Stimulated activated effector memory CD8-positive, alpha-beta T cell treated with anti-CD3 and anti-CD28 coated beads, Interleukin-12 subunit alpha, Interleukin-12 subunit beta, amount 100 ng/mL, for 72 hours (primary cell): ENCODE data around the gene KCNG2.

ENCODE experiments used
- ATAC-seq: fragments of 150-1000 bp; cut with Tn5 transposase; 2 replicates; pipeline ENCODE4 v1.10.0; 2021
- DNase-seq, 2 donors: peaks; one replicate each; pipeline ENCODE4 v3.0.0; 2021 to 2022; ENCODE audit warnings: low spot score in 2 of 2
- H3K27ac Mint-ChIP-seq: one replicate; pipeline ENCODE4 v1.8.0; 2022; ENCODE audit warnings: mild to moderate bottlenecking, mixed read lengths
- H3K36me3 Mint-ChIP-seq: one replicate; pipeline ENCODE4 v1.8.0; 2022; ENCODE audit warnings: mild to moderate bottlenecking, mixed read lengths
- H3K4me1 Mint-ChIP-seq: one replicate; pipeline ENCODE4 v1.8.0; 2022; ENCODE audit warnings: mixed read lengths
- H3K4me3 Mint-ChIP-seq: one replicate; pipeline ENCODE4 v1.8.0; 2022; ENCODE audit warnings: mild to moderate bottlenecking, mixed read lengths
- H3K9me3 Mint-ChIP-seq: one replicate; pipeline ENCODE4 v1.8.0; 2022; ENCODE audit warnings: mixed read lengths

The KCNG2 gene

DNA sequence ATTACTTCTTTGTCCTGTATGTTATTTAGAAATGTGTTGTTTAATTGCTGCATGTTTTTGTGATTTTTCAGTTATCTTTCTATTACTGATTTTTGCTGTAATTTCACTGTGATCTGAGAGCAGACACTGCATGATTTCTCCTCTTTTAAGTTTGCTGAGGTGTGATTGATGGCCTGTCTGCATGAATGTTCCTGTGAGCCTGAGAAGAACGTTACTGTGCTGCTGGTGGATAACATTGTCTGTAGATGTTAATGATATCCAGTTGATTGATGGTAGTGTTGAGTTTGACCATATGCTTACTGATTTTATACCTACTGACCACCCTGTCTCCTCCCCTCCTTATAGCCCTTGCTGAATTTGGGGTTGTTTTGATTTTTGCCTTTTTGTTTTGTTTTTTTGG is 37.4 kb upstream of the KCNG2 start:
- Mint-ChIP-seq H3K27ac (no peak overlapping the region), H3K9me3 (peaks cover 13% of the 10 kb centered on the region), H3K36me3 (peaks cover 24% of the 10 kb centered on the region), H3K4me1 (no peaks in the 10 kb centered on the region), H3K4me3 (no peak overlapping the region)
- ATAC-seq (no peak), DNase-seq (no peak)

DNA sequence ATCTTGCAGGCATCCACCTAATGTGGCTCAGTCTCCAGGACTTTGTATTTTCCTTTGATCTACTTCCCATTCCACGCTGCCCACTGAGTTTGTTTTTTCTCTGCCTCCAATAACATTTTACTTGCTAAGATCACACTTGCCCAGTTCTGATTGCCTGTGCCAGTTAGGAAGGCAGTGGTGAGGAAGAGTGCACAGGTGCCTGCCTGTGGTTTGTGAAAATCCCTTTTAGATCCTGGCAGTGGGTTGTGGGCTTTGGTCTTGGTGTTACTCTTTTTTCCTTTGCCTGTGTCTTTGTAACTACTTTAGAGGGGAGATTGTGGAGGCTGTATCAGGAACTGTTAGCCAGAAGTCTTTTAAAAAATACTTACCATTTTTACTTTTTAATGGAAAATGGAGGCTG is 36.9 kb upstream of the KCNG2 start:
- no peak overlapping the region for H3K4me3 Mint-ChIP-seq
- ATAC-seq (no peak), DNase-seq (no peak)
- H3K27ac Mint-ChIP-seq = no peak overlapping the region
- H3K9me3 Mint-ChIP-seq = peaks cover 13% of the 10 kb centered on the region
- no peaks in the 10 kb centered on the region for H3K4me1 Mint-ChIP-seq
- H3K36me3 Mint-ChIP-seq = peaks cover 19% of the 10 kb centered on the region

DNA sequence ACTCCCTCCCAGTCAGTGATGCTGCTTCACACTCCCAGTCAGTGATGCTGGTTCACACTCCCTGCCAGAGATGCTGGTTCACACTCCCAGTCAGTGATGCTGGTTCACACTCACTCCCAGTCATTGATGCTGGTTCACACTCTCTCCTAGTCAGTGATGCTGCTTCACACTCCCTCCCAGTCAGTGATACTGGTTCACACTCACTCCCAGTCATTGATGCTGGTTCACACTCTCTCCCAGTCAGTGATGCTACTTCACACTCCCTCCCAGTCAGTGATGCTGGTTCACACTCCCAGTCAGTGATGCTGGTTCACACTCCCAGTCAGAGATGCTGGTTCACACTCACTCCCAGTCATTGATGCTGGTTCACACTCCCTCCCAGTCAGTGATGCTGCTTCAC is 34.3 kb upstream of the KCNG2 start:
- H3K4me1 Mint-ChIP-seq = no peaks in the 10 kb centered on the region
- peaks cover 15% of the 10 kb centered on the region for H3K9me3 Mint-ChIP-seq
- no peak for ATAC-seq
- H3K36me3 Mint-ChIP-seq = no peaks in the 10 kb centered on the region
- no peak for DNase-seq
- H3K4me3 Mint-ChIP-seq = no peak overlapping the region
- no peak overlapping the region for H3K27ac Mint-ChIP-seq

DNA sequence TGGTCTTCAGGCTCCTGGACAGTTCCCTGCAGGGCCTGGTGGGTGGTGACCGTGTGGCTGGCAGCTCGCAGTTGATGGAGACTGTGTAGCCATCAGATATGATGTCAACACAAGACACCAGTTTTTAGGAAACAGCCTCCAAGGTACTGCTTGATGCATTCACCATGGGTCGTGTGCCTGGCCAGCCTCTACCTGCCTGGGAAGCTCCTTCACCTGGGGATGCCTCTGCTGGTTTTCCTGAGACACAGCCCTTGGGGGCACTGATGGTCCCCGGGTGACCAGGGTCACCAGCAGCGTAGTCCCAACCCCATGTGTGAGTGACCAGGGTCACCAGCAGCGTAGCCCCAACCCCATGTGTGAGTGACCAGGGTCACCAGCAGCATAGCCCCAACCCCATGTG is 33.6 kb upstream of the KCNG2 start:
- H3K27ac Mint-ChIP-seq = no peak overlapping the region
- no peaks in the 10 kb centered on the region for H3K36me3 Mint-ChIP-seq

DNA sequence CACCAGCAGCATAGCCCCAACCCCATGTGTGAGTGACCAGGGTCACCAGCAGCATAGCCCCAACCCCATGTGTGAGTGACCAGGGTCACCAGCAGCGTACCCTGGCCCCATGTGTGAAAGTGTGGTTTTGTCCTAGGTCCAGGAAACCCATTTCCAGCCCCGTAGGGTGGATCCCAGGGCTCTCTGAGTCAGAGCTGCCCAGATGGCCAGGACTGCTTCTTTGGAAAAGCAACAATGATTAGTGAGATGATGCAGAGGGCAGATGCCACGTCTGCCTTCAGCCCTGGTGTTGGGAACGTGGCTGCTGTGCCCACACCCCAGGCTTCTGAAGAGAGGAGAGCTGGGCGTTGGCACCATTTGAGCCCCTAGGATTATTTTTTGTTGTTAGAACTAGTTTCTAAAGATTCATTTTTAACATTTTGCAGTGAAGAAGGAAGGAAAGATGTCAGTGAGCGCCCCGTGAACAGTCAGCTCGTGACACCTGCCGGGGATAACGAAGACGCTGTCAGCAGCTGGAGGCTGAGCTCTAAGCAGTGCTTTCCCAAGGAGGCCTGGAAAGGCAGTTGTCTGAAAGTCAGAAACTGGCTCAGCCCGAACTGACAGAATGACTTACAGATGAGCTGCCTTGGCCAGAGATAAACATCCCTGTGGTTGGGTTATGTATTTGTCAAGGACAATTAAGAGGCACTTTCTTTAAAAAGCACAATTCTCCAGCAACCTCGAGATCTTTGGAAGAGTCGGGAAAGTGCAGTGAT is 32.1 kb upstream of the KCNG2 start:
- Mint-ChIP-seq H3K4me1 (no peaks in the 10 kb centered on the region), H3K9me3 (peaks cover 15% of the 10 kb centered on the region), H3K27ac (no peak overlapping the region), H3K4me3 (no peak overlapping the region), H3K36me3 (no peaks in the 10 kb centered on the region)
- ATAC-seq (no peak), DNase-seq (no peak)

More for the DNA sequence above, 33.6 kb upstream of the KCNG2 start:
- Mint-ChIP-seq H3K4me3 (no peak overlapping the region), H3K9me3 (peaks cover 15% of the 10 kb centered on the region), H3K4me1 (no peaks in the 10 kb centered on the region)
- ATAC-seq = no peak
- DNase-seq = no peak

DNA sequence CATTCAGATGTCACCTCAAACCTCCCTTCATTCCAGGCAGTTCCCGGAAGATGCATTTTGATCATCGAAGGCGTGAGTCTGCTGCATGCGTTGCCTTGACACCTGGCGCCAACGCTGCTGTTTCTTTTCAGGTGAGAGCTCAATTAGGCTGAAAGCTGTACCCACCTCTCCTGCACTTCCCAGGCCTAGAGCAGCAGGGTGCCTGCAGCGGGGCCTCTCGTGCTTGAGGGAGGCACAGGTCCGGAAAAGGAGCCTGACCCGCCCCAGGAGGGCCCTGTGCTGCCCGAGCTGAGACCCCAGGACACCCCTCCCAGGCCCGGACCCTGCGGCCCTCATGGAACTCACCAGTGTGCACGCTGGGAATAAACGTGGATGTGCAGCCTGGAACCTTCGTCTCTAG is 31.4 kb upstream of the KCNG2 start:
- no peak for ATAC-seq
- peaks cover 10% of the 10 kb centered on the region for H3K9me3 Mint-ChIP-seq
- no peak for DNase-seq
- H3K4me1 Mint-ChIP-seq = no peaks in the 10 kb centered on the region
- no peaks in the 10 kb centered on the region for H3K36me3 Mint-ChIP-seq
- no peak overlapping the region for H3K27ac Mint-ChIP-seq
- no peak overlapping the region for H3K4me3 Mint-ChIP-seq

DNA sequence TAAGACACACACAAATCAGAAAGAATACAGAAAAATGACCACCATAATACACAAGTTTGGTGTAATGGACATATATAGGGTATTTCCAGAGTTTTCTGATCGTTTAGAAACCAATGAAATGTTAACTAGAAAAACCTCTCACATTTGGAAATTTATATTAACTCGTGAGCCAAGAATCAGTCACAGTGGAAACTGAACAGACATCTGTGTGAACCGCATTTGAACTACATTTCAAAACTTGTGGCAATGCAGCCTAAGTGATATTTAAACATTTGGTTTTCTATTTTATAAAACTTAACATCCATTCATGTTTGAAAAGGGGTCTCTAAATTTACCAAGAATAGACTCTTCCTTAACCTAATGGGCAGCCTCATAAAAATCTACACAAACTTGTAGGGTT is 29.0 kb upstream of the KCNG2 start:
- Mint-ChIP-seq H3K4me1 (no peaks in the 10 kb centered on the region), H3K36me3 (no peaks in the 10 kb centered on the region), H3K9me3 (peaks cover 6% of the 10 kb centered on the region), H3K27ac (no peak overlapping the region), H3K4me3 (no peak overlapping the region)
- no peak for ATAC-seq
- no peak for DNase-seq

DNA sequence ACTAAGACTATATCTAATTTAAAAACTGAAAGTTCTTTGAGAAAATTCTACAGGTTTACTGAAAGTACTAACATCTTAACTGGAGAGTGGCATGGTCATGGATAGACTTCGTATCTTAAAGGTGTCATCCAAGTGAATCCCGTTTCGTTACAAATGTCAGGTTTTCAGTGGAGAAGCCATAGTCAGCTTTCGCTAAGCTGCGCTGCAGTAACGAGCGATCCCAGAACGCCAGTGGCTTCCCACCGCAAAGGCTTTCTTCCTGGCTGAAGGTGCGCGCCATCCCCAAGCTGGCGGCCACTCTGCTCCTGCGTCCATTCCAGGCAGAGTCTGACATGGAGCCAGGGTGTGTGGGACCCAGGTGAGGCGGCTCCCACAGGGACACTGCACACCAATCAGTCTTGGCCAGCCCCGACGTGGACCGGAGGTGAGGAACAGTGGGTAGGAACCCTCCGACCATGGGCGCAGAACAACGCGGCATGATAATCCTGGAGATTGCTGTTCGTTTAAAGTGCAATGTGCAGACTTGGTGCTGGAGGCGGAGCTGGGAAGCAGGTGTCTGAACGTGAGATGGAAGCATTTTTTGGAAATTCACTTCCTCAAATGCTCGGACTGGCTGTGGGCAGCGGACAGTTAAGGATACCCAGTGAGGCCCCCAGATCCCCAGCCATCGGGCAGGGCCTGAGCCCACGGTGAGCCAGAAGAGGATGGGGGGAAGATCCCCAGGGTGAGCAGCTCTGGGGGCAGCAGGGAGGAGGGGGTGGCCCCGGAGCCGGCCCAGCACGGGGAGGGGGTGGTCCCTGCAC is 27.8 kb upstream of the KCNG2 start:
- no peak overlapping the region for H3K4me3 Mint-ChIP-seq
- H3K9me3 Mint-ChIP-seq = peaks cover 6% of the 10 kb centered on the region
- DNase-seq = no peak
- no peak for ATAC-seq
- no peak overlapping the region for H3K27ac Mint-ChIP-seq
- no peaks in the 10 kb centered on the region for H3K36me3 Mint-ChIP-seq
- H3K4me1 Mint-ChIP-seq = no peaks in the 10 kb centered on the region

DNA sequence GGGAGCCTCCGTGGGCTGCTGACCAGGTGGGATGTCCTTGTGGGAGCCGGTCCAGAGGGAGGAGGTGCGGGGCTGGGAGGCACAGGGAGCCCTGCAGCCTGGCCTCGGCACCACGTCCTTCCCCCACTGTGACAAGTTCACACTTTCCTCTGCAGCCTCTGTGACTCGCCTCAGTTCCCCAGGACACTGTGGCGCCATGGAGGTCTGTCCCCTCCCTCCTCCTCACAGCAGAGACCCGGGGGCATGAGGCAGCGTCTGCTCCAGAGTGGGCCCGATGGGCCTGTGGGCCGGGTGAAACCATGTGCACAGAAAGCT is 27.3 kb upstream of the KCNG2 start:
- no peak for ATAC-seq
- Mint-ChIP-seq H3K36me3 (no peaks in the 10 kb centered on the region), H3K4me1 (no peaks in the 10 kb centered on the region), H3K27ac (no peak overlapping the region), H3K4me3 (no peak overlapping the region), H3K9me3 (peaks cover 6% of the 10 kb centered on the region)
- DNase-seq = no peak

DNA sequence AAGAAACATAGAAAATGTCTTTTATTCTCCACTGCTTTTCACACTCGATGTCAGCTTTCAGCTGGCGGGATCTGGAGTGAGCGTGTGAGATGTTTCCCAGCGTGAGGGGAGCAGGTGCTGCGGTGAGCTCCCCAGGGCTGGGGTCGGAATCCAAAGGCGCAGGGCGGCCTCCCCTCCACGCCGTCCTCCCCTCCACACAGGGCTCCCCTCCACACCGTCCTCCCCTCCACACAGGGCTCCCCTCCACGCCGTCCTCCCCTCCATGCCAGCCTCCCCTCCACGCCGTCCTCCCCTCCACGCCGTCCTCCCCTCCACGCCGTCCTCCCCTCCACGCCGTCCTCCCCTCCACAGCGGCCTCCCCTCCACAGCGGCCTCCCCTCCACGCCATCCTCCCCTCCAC is 26.9 kb upstream of the KCNG2 start:
- no peak overlapping the region for H3K27ac Mint-ChIP-seq
- ATAC-seq = no peak

DNA sequence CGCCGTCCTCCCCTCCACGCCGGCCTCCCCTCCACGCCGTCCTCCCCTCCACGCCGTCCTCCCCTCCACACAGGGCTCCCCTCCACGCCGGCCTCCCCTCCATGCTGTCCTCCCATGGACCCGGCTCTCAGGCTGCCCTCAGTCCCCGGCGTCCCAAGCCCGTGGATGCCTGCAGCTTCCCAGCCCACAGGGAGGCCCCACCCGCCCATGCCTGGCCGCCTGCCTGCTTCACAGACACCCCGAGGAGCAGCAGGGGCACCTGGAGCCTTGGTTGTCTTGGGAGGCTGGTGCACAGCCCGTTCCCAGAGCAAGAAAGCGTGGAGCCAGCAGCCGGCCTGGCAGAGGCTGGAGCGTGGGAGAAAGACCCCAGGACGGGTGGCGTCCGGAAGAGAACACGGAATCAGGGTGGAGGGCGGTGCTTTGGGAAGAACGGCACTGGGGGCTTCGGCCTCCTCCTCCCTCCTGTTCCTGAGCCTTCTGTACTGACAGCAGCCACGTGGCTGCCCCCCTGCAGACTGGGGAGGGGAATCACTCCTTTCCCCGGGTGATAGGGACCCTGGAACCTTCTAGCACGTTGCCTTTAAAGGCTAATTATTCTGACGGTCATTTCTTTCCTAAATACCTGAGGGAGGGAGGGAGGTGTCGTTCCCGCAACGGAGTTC is 26.2 kb upstream of the KCNG2 start:
- H3K27ac Mint-ChIP-seq = no peak overlapping the region
- ATAC-seq = no peak

More for the DNA sequence above, 26.9 kb upstream of the KCNG2 start:
- Mint-ChIP-seq H3K9me3 (peaks cover 6% of the 10 kb centered on the region), H3K4me1 (no peaks in the 10 kb centered on the region), H3K4me3 (no peak overlapping the region), H3K36me3 (no peaks in the 10 kb centered on the region)
- DNase-seq = no peak

DNA sequence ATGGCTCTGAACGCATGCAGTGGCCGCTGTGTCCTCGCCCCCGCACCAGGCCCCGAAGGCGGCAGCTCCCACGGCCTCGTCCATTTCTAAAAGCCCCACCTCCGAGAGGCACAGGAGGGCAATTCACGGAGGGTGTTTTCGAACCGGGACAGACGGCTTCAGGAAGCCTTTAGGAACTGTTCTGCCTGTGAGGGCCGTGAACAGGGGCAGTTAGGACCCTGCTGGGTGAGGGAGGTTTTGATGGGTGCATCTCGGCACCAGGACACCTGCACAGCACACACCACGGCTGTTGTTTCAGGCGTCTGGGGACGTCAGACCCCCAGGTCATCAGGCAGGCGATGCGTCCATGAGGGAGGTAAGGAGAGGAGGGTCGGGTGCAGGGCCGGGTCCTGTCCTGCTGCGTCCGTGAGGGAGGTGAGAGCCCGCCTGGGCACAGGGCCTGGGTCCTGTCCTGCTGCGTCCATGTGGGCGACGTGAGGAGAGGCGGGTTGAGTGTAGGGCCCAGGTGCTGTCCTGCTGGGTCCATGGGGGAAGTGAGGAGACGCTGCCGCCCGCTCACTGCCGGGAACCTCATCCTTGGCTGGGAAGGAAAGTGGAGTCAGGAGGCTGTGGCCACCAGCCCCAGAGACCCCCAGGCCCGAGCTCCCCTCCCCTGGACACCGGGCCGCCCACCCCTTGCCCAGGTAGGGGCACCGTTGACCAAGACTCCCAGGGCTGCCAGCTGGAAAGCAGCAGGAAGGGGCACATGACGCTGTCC is 25.5 kb upstream of the KCNG2 start:
- no peak for DNase-seq
- no peak overlapping the region for H3K27ac Mint-ChIP-seq
- H3K36me3 Mint-ChIP-seq = no peaks in the 10 kb centered on the region
- H3K4me3 Mint-ChIP-seq = no peak overlapping the region
- H3K4me1 Mint-ChIP-seq = no peaks in the 10 kb centered on the region
- ATAC-seq = no peak
- H3K9me3 Mint-ChIP-seq = peaks cover 6% of the 10 kb centered on the region

More for the DNA sequence above, 26.2 kb upstream of the KCNG2 start:
- Mint-ChIP-seq H3K9me3 (peaks cover 6% of the 10 kb centered on the region), H3K36me3 (no peaks in the 10 kb centered on the region), H3K4me1 (no peaks in the 10 kb centered on the region), H3K4me3 (no peak overlapping the region)
- DNase-seq = no peak

DNA sequence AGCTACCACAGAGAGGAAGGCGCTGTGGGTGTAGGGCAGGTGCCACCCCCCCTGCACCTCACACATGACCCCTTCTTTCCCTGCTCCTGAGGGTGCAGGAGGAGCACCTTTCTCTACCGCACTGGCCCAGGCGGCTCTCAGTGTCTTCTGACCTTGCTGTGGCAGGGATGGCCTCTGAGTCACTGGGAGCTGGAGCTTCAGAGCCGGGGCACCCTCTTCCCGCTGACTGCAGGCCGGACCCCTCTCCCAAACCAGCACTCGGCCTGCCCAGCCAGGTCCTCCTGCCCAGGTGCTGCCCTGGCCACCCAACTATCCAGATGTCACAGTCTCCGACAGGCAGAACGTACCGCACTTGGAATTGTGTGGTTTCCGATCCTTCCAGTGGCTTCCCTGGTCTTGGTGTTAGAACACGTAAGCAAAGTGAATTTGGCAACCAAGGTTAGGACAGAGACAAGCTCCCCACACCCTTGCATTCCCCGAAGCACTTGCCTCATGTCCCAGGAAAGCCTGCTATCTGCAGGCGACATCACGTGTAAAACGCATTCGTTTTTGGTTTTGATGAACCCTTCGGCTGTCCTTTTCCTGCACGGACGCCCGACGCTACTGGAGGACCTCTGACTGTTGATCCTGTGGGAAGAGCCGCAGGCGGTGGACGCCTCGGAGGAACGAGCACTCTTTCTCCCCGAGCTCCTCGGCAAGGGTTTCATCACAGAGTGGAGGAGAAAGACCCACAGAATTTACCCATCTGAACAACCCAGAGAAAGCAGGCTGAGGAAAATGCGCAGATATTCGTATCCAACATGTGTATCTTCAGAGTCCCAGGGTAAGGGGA is 24.7 kb upstream of the KCNG2 start:
- no peaks in the 10 kb centered on the region for H3K4me1 Mint-ChIP-seq
- ATAC-seq (no peak), DNase-seq (no peak)
- H3K36me3 Mint-ChIP-seq = no peaks in the 10 kb centered on the region
- H3K4me3 Mint-ChIP-seq = no peak overlapping the region
- no peaks in the 10 kb centered on the region for H3K9me3 Mint-ChIP-seq
- H3K27ac Mint-ChIP-seq = no peak overlapping the region

DNA sequence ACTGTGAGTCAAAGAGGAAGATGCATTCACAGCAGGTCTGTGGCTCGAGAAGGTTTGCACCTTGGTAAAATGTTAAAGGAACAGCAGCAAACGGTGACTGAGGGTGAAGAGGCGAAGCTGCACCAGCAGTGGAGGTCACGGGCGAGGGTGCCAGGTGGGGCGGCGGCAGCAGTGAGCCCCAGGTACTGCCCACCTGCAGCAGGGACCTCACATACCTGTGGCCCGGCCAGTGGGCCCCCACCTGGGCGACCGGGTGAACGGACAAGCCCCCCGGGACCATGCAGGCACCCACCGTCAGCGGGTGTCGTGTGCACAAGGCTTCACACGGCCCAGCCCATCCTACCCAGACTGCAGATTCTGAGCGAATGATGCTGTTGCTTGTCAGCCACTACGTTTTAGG is 23.6 kb upstream of the KCNG2 start:
- Mint-ChIP-seq H3K9me3 (no peaks in the 10 kb centered on the region), H3K36me3 (no peaks in the 10 kb centered on the region), H3K4me3 (no peak overlapping the region), H3K27ac (no peak overlapping the region), H3K4me1 (no peaks in the 10 kb centered on the region)
- DNase-seq = no peak
- ATAC-seq = no peak
